ENCODE results near the gene SENP1. TPM values are rescaled to one million over a fixed set of nuclear protein-coding genes. Genes with fewer than 3 reads are reported as not detected.

SENP1 gene
- total and polyA plus RNA-seq, 3 experiments from 2014 or later, result 13.4 to 58.8 (median 57.3) TPM

DNA sequence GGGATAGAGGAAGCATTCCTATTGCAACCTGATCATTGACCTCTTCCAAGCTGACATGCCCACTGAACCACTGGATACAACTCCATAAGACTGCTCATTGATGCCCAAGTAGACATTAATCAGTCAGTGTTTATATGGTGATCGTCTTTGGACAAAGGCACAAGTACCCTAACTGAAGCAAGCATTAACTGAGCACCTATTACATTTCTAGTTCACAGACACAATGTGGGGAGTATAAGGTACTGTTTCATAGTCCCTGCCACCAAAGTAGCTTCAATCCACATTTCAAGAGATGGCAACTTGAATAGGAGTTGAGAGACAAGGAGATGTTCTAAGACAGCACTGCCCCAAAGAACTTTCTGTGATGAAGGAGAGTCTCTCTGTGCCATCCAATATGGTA, 90.8 kb downstream of the SENP1 start:
- Mint-ChIP-seq H3K4me1 (no peaks in the 10 kb centered on the region), H3K27me3 (peaks cover 8 to 64% of the 10 kb centered on the region in 2 donors), H3K9me3 (no peaks in the 10 kb centered on the region), H3K27ac (no peak overlapping the region), H3K4me3 (no peak overlapping the region), H3K36me3 (no peaks in the 10 kb centered on the region)
- no peaks in the 10 kb centered on the region for H3K9me3 ChIP-seq (ENCODE audit: low read length)
- no peak overlapping the region for H3K4me3 ChIP-seq (ENCODE audit: low read length)
- H3K27me3 ChIP-seq (ENCODE audit: insufficient read depth, low read length, poor library complexity, severe bottlenecking), result peaks cover 10% of the 10 kb centered on the region
- H3K36me3 ChIP-seq (ENCODE audit: insufficient read depth, low read length), result no peaks in the 10 kb centered on the region
- no peak for DNase-seq
- no peak overlapping the region for H3K27ac ChIP-seq (ENCODE audit: low read depth, low read length)
- ChIA-PET CTCF (no interaction called here), POLR2A (no interaction called here)
- no peaks in the 10 kb centered on the region for H3K4me1 ChIP-seq (ENCODE audit: insufficient read depth, low read length)

DNA sequence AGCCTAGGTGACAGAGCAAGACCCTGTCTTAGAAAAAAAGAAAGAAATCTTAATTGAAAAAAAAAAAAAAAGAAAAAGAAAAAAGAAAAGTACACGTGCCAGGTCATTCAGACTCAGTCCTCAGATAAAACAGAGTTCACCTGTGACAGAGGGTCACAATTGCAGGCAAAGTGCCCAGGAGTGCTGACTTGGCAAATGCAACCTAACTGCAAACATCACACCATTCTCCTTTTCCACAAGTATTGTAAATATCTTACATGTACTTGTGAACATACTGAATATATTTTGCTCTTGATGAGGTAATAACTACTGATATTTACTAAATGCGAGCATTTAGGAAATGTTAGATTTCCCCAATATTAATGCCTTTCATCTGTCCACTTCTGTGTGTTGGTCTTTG, 92.6 kb downstream of the SENP1 start:
- Histone ChIP-seq H3K4me3 (ENCODE audit: low read length) (no peak overlapping the region), H3K4me1 (ENCODE audit: insufficient read depth, low read length) (no peaks in the 10 kb centered on the region), H3K9me3 (ENCODE audit: low read length) (no peaks in the 10 kb centered on the region), H3K36me3 (ENCODE audit: insufficient read depth, low read length) (no peaks in the 10 kb centered on the region), H3K27ac (ENCODE audit: low read depth, low read length) (no peak overlapping the region), H3K27me3 (ENCODE audit: insufficient read depth, low read length, poor library complexity, severe bottlenecking) (peaks cover 10% of the 10 kb centered on the region)
- Mint-ChIP-seq H3K36me3 (no peaks in the 10 kb centered on the region), H3K9me3 (no peaks in the 10 kb centered on the region), H3K27ac (no peak overlapping the region), H3K4me1 (no peaks in the 10 kb centered on the region), H3K27me3 (peaks cover 18 to 68% of the 10 kb centered on the region in 2 donors), H3K4me3 (no peak overlapping the region)
- ChIA-PET POLR2A (no interaction called here), CTCF (no interaction called here)
- no peak for DNase-seq

DNA sequence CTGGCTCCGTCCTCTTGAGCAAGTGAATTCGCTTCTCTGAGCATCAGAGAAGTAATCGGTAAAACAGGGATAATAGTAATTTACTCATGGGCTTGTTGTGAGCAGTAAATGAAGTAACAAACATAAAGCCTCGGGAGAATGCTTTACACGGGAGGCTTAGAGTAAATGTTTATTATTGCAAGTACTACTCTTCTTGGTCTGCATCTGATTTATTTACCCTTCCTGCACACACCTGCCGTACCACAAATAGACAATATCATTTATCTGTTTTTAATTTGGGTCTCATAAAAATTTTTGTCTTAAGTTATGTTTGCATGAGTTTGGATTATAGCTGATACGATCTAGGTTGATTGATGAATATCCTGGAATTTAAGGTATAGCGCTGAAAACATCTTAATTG, 93.8 kb downstream of the SENP1 start:
- no peaks in the 10 kb centered on the region for H3K9me3 Mint-ChIP-seq
- Histone ChIP-seq H3K27me3 (ENCODE audit: insufficient read depth, low read length, poor library complexity, severe bottlenecking) (peaks cover 10% of the 10 kb centered on the region), H3K9me3 (ENCODE audit: low read length) (no peaks in the 10 kb centered on the region), H3K27ac (ENCODE audit: low read depth, low read length) (no peak overlapping the region), H3K4me1 (ENCODE audit: insufficient read depth, low read length) (no peaks in the 10 kb centered on the region), H3K4me3 (ENCODE audit: low read length) (no peak overlapping the region), H3K36me3 (ENCODE audit: insufficient read depth, low read length) (no peaks in the 10 kb centered on the region)
- ChIA-PET CTCF (no interaction called here), POLR2A (no interaction called here)
- DNase-seq, result no peak
- H3K4me1 Mint-ChIP-seq, result no peaks in the 10 kb centered on the region
- H3K36me3 Mint-ChIP-seq, result no peaks in the 10 kb centered on the region
- H3K27me3 Mint-ChIP-seq, result peaks cover 29 to 75% of the 10 kb centered on the region in 2 donors
- H3K27ac Mint-ChIP-seq, result no peak overlapping the region
- no peak overlapping the region for H3K4me3 Mint-ChIP-seq

DNA sequence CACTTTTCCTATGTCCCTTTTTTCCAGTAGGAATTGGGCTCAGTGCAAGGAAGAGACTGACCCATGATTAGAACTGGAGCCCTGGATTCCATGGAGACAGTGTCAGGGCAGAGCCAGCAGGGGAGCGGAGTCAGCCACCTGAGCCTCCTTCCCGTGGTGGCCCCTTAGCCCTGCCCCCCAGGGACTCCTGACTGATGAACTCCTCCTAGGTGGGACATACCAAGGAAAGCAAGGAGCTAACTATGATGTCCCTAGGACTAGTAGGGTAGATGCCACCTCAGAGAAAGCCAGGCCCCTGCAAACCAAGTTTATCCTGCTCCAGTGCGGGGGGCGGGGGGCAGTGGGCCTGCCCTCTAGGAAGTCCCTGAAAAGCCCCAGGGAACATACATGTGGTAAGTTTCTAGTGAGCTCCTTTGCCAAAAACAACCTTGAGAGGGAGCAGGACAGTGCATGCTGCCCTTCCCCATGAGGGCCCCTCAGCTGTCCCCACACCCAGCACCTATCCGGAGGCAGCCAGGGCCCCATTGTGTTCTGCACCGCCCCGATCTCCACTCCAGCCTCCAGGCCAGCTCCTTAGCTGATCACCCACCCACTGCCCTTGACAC, 95.4 kb downstream of the SENP1 start:
- Histone ChIP-seq H3K27ac (ENCODE audit: low read depth, low read length) (no peak overlapping the region), H3K9me3 (ENCODE audit: low read length) (no peaks in the 10 kb centered on the region), H3K27me3 (ENCODE audit: insufficient read depth, low read length, poor library complexity, severe bottlenecking) (peaks cover 10% of the 10 kb centered on the region), H3K4me1 (ENCODE audit: insufficient read depth, low read length) (peaks cover under 1% of the 10 kb centered on the region), H3K4me3 (ENCODE audit: low read length) (no peak overlapping the region), H3K36me3 (ENCODE audit: insufficient read depth, low read length) (no peaks in the 10 kb centered on the region)
- no peak overlapping the region for H3K4me3 Mint-ChIP-seq
- ChIA-PET POLR2A (no interaction called here), CTCF (no interaction called here)
- H3K36me3 Mint-ChIP-seq, result peaks cover 0 to under 1% (median 0%) of the 10 kb centered on the region in 3 donors
- H3K4me1 Mint-ChIP-seq, result peaks cover under 1 to 6% (median 2%) of the 10 kb centered on the region in 3 donors
- DNase-seq, result no peak
- no peak overlapping the region for H3K27ac Mint-ChIP-seq
- H3K27me3 Mint-ChIP-seq, result peaks cover 40 to 82% of the 10 kb centered on the region in 2 donors
- H3K9me3 Mint-ChIP-seq, result no peaks in the 10 kb centered on the region

DNA sequence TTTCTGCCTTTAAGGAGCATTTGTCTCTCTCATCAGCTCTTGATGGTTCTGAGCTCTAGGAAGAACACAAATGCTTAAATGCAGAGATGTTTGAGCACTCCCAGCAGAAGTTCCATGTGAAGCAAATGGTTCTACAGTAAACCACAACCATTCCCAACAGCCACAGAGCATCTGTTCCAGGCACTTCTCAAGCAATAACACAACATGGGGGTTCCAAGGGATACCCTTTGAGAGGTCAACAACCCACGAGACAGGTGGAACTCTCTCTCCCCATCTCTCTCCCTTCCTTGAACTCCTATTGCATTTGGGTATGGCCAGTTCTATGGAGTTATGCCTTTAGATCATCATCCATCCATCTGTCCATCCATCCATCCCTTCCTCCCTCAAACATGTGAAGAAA, 96.4 kb downstream of the SENP1 start:
- DNase-seq, result no peak
- Mint-ChIP-seq H3K27ac (peak overlapping the region in 1 of 8 donors; percentile 7), H3K4me3 (no peak overlapping the region), H3K4me1 (peaks cover 2 to 15% (median 5%) of the 10 kb centered on the region in 3 donors), H3K27me3 (peaks cover 48 to 78% of the 10 kb centered on the region in 2 donors), H3K36me3 (peaks cover 0 to 2% (median 0%) of the 10 kb centered on the region in 3 donors), H3K9me3 (no peaks in the 10 kb centered on the region)
- Histone ChIP-seq H3K4me1 (ENCODE audit: insufficient read depth, low read length) (peaks cover 10% of the 10 kb centered on the region), H3K27ac (ENCODE audit: low read depth, low read length) (no peak overlapping the region), H3K36me3 (ENCODE audit: insufficient read depth, low read length) (no peaks in the 10 kb centered on the region), H3K27me3 (ENCODE audit: insufficient read depth, low read length, poor library complexity, severe bottlenecking) (peaks cover 20% of the 10 kb centered on the region), H3K9me3 (ENCODE audit: low read length) (no peaks in the 10 kb centered on the region), H3K4me3 (ENCODE audit: low read length) (no peak overlapping the region)
- CTCF ChIA-PET, result no interaction called here
- POLR2A ChIA-PET, result no interaction called here

DNA sequence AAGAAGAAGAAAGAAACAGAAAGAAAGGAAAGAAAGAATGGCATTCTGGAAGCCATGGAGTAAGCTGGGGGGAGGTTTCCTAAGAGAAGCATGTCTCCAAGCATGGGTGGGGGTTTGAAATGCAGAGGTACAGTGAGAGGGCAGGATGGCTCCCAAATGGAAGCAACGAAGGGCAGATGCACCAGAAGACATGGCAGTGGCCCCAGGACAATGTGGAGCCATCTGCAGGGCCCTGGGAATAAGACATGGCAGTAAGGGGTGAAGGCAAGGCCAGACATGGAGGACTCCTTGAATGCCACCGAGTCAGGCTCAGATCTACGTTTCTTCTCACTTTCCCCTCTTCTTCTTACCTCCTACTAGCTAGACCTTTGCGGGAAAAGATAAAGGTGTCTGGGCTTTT, 96.9 kb downstream of the SENP1 start:
- Mint-ChIP-seq H3K27me3 (peaks cover 51 to 76% of the 10 kb centered on the region in 2 donors), H3K4me3 (no peak overlapping the region), H3K9me3 (no peaks in the 10 kb centered on the region), H3K36me3 (peaks cover 0 to 2% (median 0%) of the 10 kb centered on the region in 3 donors), H3K27ac (peak overlapping the region in 1 of 8 donors; percentile 30), H3K4me1 (peaks cover 4 to 18% (median 6%) of the 10 kb centered on the region in 3 donors)
- CTCF ChIA-PET, result no interaction called here
- H3K4me1 ChIP-seq (ENCODE audit: insufficient read depth, low read length), result peaks cover 12% of the 10 kb centered on the region
- no peak overlapping the region for H3K4me3 ChIP-seq (ENCODE audit: low read length)
- no peaks in the 10 kb centered on the region for H3K9me3 ChIP-seq (ENCODE audit: low read length)
- no peak for DNase-seq
- no peak overlapping the region for H3K27ac ChIP-seq (ENCODE audit: low read depth, low read length)
- POLR2A ChIA-PET, result no interaction called here
- H3K36me3 ChIP-seq (ENCODE audit: insufficient read depth, low read length), result no peaks in the 10 kb centered on the region
- peaks cover 22% of the 10 kb centered on the region for H3K27me3 ChIP-seq (ENCODE audit: insufficient read depth, low read length, poor library complexity, severe bottlenecking)

DNA sequence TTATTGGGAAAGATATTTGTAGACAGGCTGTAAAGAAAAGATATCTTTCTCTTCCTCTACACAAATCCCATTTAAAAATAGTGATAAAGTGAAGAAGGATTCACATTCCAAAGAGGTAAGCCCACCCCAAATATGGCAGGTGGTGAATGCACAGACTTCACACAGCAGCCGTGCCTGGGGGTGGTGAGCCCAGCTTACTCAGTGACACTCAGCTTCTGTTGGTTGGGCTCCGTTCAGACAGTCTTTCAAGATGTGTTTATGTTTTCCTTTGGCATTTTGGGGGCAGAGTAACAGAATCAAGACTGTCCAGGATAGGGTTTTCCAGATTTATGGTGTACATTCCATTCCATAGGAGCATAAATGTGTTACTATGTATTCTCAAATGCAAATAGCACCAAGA, 97.5 kb downstream of the SENP1 start:
- peaks cover 10 to 24% (median 12%) of the 10 kb centered on the region in 3 donors for H3K4me1 Mint-ChIP-seq
- ChIA-PET CTCF (no interaction called here), POLR2A (no interaction called here)
- no peaks in the 10 kb centered on the region for H3K9me3 Mint-ChIP-seq
- DNase-seq, result no peak
- H3K36me3 ChIP-seq (ENCODE audit: insufficient read depth, low read length), result no peaks in the 10 kb centered on the region
- H3K9me3 ChIP-seq (ENCODE audit: low read length), result no peaks in the 10 kb centered on the region
- H3K4me1 ChIP-seq (ENCODE audit: insufficient read depth, low read length), result peaks cover 18% of the 10 kb centered on the region
- no peak overlapping the region for H3K4me3 Mint-ChIP-seq
- H3K4me3 ChIP-seq (ENCODE audit: low read length), result no peak overlapping the region
- no peak overlapping the region for H3K27ac ChIP-seq (ENCODE audit: low read depth, low read length)
- H3K36me3 Mint-ChIP-seq, result peaks cover 0 to 2% (median 0%) of the 10 kb centered on the region in 3 donors
- H3K27me3 Mint-ChIP-seq, result peaks cover 57 to 81% of the 10 kb centered on the region in 2 donors
- H3K27ac Mint-ChIP-seq, result no peak overlapping the region
- H3K27me3 ChIP-seq (ENCODE audit: insufficient read depth, low read length, poor library complexity, severe bottlenecking), result peaks cover 28% of the 10 kb centered on the region

DNA sequence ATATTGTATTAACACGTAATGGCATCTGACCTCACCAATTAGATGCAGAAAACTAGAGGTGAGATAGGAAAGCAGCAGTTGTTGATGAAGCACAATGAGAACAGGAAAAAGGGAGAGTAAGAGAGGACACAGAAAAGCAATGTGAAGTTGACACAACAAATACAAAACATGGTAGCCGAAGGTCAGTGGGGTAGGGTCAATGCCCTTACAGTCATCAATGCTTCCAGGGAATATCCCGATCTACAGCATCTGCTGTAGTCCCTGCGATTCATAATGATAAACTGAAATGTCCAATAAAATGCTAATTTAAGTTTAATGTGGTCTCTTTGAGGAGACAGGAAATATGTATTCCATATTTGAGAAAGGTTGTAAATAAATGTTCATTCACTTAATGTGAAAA, 98.7 kb downstream of the SENP1 start:
- no peaks in the 10 kb centered on the region for H3K36me3 ChIP-seq (ENCODE audit: insufficient read depth, low read length)
- H3K27me3 ChIP-seq (ENCODE audit: insufficient read depth, low read length, poor library complexity, severe bottlenecking), result peaks cover 40% of the 10 kb centered on the region
- CTCF ChIA-PET, result no interaction called here
- peaks cover 20 to 35% (median 23%) of the 10 kb centered on the region in 3 donors for H3K4me1 Mint-ChIP-seq
- H3K36me3 Mint-ChIP-seq, result peaks cover 0 to 2% (median 0%) of the 10 kb centered on the region in 3 donors
- POLR2A ChIA-PET, result no interaction called here
- H3K9me3 ChIP-seq (ENCODE audit: low read length), result no peaks in the 10 kb centered on the region
- H3K9me3 Mint-ChIP-seq, result no peaks in the 10 kb centered on the region
- no peak overlapping the region for H3K27ac Mint-ChIP-seq
- H3K4me3 Mint-ChIP-seq, result no peak overlapping the region
- H3K4me1 ChIP-seq (ENCODE audit: insufficient read depth, low read length), result peaks cover 30% of the 10 kb centered on the region
- H3K27ac ChIP-seq (ENCODE audit: low read depth, low read length), result no peak overlapping the region
- H3K4me3 ChIP-seq (ENCODE audit: low read length), result no peak overlapping the region
- DNase-seq, result no peak
- peaks cover 68 to 83% of the 10 kb centered on the region in 2 donors for H3K27me3 Mint-ChIP-seq

All from CD8-positive, alpha-beta memory T cell (primary cell).